Upper lobe of right lung (tissue), 1 donor: ENCODE results near the gene RNF43. TPM values are rescaled to one million over a fixed set of nuclear protein-coding genes. Genes with fewer than 3 reads are reported as not detected.

Experiments used
- ATAC-seq: fragments of 200-7000 bp; cut with Tn5 transposase; one replicate; pipeline ENCODE4 v1.9.1; 2020; ENCODE audit warnings: mild to moderate bottlenecking, moderate library complexity
- DNase-seq: peaks from one replicate; pipeline ENCODE4 v3.0.0-alpha.2; 2020
- H3K27ac ChIP-seq: fragments of 200-600 bp; one replicate; pipeline ENCODE4 v1.8.0; 2022
- H3K27me3 ChIP-seq: fragments of 200-600 bp; one replicate; pipeline ENCODE4 v1.8.0; 2022; ENCODE audit warnings: mild to moderate bottlenecking
- H3K36me3 ChIP-seq: fragments of 200-600 bp; one replicate; pipeline ENCODE4 v1.8.0; 2022
- H3K4me1 ChIP-seq: fragments of 200-600 bp; one replicate; pipeline ENCODE4 v1.8.0; 2022
- H3K4me3 ChIP-seq: fragments of 200-600 bp; one replicate; pipeline ENCODE4 v1.8.0; 2022; ENCODE audit warnings: mild to moderate bottlenecking
- H3K9me3 ChIP-seq: fragments of 200-600 bp; one replicate; pipeline ENCODE4 v1.8.0; 2022
- intact Hi-C: fragments of 100-400 bp; cut with DNase I; formaldehyde crosslinking; loops from one replicate; pipeline ENCODE4 v1.11.0; 2022
- total RNA-seq: library from RNA; stranded (reverse); fragmentation: NEBNext Ultra II Directional; extraction: Animal tissue kit (Norgen Biotek cat#: 25700); gene quantifications from one replicate; pipeline ENCODE4 v1.2.1, GENCODE V29; 2021
- TF ChIP-seq, protein P1 (sequence below): fragments of 200-600 bp; IDR thresholded peaks from one replicate; pipeline ENCODE4 v1.8.0; 2022; ENCODE audit warnings: antibody characterized with exemption
- donor health status: DM: no; HTN: yes; CAD: no; lungs with severe emphysema.

RNF43 gene
- total RNA-seq, 1 donor from 2014 or later, result 7.5 TPM

DNA sequence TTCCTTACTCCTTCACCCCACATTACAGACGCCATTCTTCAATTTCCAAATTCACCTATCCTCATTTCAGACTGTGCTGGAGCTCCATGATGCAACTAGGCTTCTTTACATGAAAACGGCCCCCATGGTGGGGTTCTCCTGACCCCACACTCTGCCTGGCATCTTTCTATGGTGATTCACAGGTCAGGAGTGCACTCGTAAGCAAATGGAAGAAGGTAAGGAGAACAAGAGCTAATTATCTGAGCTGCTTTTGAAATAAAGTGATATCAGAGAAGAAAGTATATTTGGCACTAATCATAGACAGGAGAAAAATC is 37.9 kb downstream of the RNF43 start:
- Histone ChIP-seq H3K9me3 (no peaks in the 10 kb centered on the region), H3K4me3 (no peak overlapping the region), H3K36me3 (no peaks in the 10 kb centered on the region), H3K27me3 (no peaks in the 10 kb centered on the region), H3K4me1 (peaks cover 50% of the 10 kb centered on the region), H3K27ac (no peak overlapping the region)
- no peak for ATAC-seq
- DNase-seq, result no peak
- intact Hi-C loops, result no loop called here
- TF ChIP-seq, protein P1, sequence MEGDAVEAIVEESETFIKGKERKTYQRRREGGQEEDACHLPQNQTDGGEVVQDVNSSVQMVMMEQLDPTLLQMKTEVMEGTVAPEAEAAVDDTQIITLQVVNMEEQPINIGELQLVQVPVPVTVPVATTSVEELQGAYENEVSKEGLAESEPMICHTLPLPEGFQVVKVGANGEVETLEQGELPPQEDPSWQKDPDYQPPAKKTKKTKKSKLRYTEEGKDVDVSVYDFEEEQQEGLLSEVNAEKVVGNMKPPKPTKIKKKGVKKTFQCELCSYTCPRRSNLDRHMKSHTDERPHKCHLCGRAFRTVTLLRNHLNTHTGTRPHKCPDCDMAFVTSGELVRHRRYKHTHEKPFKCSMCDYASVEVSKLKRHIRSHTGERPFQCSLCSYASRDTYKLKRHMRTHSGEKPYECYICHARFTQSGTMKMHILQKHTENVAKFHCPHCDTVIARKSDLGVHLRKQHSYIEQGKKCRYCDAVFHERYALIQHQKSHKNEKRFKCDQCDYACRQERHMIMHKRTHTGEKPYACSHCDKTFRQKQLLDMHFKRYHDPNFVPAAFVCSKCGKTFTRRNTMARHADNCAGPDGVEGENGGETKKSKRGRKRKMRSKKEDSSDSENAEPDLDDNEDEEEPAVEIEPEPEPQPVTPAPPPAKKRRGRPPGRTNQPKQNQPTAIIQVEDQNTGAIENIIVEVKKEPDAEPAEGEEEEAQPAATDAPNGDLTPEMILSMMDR, result no peak

GRCh38 chr17:58378733-58379510 is 38.4 kb downstream of the RNF43 start:
- Histone ChIP-seq H3K4me3 (no peak overlapping the region), H3K4me1 (peaks cover 45% of the 10 kb centered on the region), H3K27me3 (no peaks in the 10 kb centered on the region), H3K27ac (no peak overlapping the region), H3K36me3 (no peaks in the 10 kb centered on the region), H3K9me3 (no peaks in the 10 kb centered on the region)
- DNase-seq (no peak), ATAC-seq (no peak)
- intact Hi-C loops, result no loop called here
- TF ChIP-seq, protein P1, result no peak

DNA sequence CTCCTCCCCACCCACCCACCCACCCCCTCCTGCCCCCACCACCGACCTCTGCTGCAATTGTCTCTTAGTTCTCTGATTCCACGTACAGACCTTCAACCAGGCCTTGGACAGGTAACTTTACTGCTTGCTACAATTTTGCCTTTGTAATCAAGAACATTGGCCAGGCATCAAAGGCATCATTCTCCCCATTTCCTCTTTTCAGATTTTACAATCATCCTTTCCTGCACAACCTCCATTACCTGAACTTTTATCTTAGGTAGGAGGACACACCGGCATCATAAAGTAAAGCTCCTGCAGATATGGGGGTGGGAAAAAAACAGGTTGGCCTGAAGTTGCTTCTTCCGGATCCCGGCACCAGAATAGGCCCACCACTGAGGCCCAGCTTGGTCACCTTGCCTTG is 39.7 kb downstream of the RNF43 start:
- ATAC-seq, result no peak
- no peaks in the 10 kb centered on the region for H3K36me3 ChIP-seq
- no peaks in the 10 kb centered on the region for H3K27me3 ChIP-seq
- no peak for DNase-seq
- H3K27ac ChIP-seq, result no peak overlapping the region
- TF ChIP-seq, protein P1, result no peak
- intact Hi-C loops, result no loop called here
- H3K4me1 ChIP-seq, result peaks cover 40% of the 10 kb centered on the region
- no peak overlapping the region for H3K4me3 ChIP-seq
- H3K9me3 ChIP-seq, result no peaks in the 10 kb centered on the region

GRCh38 chr17:58377093-58377601 is 40.2 kb downstream of the RNF43 start:
- ATAC-seq, result peak; percentile 84
- Histone ChIP-seq H3K27me3 (no peaks in the 10 kb centered on the region), H3K4me1 (peaks cover 35% of the 10 kb centered on the region), H3K27ac (no peak overlapping the region), H3K4me3 (no peak overlapping the region), H3K36me3 (no peaks in the 10 kb centered on the region), H3K9me3 (no peaks in the 10 kb centered on the region)
- DNase-seq, result no peak
- intact Hi-C loops, result no loop called here
- TF ChIP-seq, protein P1, result no peak

GRCh38 chr17:58376472-58377000 is 40.8 kb downstream of the RNF43 start:
- ATAC-seq (peak; percentile 67), DNase-seq (no peak)
- Histone ChIP-seq H3K27ac (no peak overlapping the region), H3K4me1 (peaks cover 29% of the 10 kb centered on the region), H3K36me3 (no peaks in the 10 kb centered on the region), H3K4me3 (no peak overlapping the region), H3K27me3 (no peaks in the 10 kb centered on the region), H3K9me3 (no peaks in the 10 kb centered on the region)
- TF ChIP-seq, protein P1, result no peak
- intact Hi-C loops, result no loop called here
